GM18507 (cell line): Measurements from ENCODE around the gene TMEM86B.

Source experiments
- DNase-seq: peaks from one replicate; pipeline ENCODE4 v3.0.0; 2011; ENCODE audit warnings: low read depth; ENCODE audit not compliant: insufficient read length; ENCODE audit errors: extremely low spot score
- FAIRE-seq: peaks from 2 replicates; lab custom pipeline; 2011; peaks lifted over from hg19 to GRCh38; lab: Jason Lieb, UNC

The TMEM86B gene, protein sequence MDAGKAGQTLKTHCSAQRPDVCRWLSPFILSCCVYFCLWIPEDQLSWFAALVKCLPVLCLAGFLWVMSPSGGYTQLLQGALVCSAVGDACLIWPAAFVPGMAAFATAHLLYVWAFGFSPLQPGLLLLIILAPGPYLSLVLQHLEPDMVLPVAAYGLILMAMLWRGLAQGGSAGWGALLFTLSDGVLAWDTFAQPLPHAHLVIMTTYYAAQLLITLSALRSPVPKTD

GRCh38 chr19:55228403-55229031, at the start of gene TMEM86B:
TSS of gene TMEM86B (minus strand) at chr19:55228763. CDS start at chr19:55228741, 22 bp downstream.
- FAIRE-seq (no peak), DNase-seq (no peak)

GRCh38 chr19:55277494-55277893, 48.9 kb upstream of the TMEM86B start:
- DNase-seq: no peak
- FAIRE-seq: no peak

- DNase-seq: no peak
- FAIRE-seq: peak; percentile 18
Measured at GRCh38 chr19:55276720-55277430, 48.3 kb upstream of the TMEM86B start.

GRCh38 chr19:55275851-55276719, 47.5 kb upstream of the TMEM86B start:
- DNase-seq (no peak), FAIRE-seq (peak; percentile 79)

DNA sequence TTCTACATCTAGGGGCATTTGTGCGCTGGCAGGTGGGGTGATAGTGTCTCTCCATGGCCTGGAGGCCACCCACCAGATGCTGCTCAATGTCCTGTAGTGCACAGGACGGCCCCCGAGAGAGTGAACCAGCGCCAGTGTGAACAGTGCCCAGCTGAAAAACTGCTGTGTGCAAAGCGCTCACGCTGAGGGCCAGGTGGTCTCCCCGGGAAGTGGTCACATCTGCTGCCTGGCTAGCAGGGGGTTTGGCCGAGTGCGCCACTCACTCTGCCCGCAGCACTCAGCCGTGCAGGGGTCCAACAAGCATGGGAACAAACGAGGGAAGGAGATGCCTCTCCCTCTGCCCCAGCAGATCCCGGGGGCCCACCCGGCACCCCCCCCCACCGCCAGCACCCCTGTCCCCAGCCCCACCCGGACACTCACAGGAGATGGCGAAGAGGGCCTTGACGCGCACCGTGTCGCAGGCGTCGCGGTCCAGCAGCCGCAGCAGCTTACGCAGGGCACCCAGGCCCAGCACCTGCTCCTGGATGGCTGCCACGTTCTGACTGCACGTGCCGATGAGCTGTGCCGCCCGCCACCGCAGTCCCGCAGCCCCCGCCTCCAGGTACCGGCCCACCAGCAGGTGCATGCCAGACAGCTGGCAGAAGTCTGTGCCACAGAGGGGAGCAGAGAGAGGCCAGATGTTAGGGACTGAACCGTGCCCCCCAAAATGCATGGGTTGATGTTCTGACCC, 45.6 kb upstream of the TMEM86B start:
- DNase-seq (no peak), FAIRE-seq (no peak)

- DNase-seq (no peak), FAIRE-seq (no peak)
Measured at GRCh38 chr19:55272142-55272541, 43.6 kb upstream of the TMEM86B start.

GRCh38 chr19:55270172-55270942, 41.8 kb upstream of the TMEM86B start:
- FAIRE-seq: no peak
- DNase-seq: no peak

GRCh38 chr19:55269299-55269698, 40.7 kb upstream of the TMEM86B start:
- no peak for FAIRE-seq
- DNase-seq: no peak

DNA sequence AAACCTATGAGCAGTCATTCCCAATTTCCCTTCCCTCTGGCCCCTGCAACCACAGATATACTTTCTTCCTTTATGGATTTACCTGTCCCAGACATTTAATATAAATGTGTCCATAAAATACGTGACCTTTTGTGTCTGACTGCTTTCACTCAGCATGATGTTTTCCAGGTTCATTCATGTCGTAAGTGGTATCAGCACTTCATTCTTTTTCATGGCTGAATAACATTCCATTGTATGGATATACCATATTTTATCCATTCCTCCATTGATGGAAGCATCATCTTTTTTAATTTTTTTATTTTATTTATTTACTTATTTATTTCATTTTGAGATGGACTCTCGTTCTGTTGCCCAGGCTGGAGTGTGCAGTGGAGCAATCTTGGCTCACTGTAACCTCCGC, 38.3 kb upstream of the TMEM86B start:
- DNase-seq (no peak), FAIRE-seq (no peak)

GRCh38 chr19:55266404-55266803, 37.8 kb upstream of the TMEM86B start:
- FAIRE-seq (no peak), DNase-seq (no peak)

GRCh38 chr19:55265723-55266386, 37.3 kb upstream of the TMEM86B start:
- no peak for FAIRE-seq
- no peak for DNase-seq

- FAIRE-seq (no peak), DNase-seq (no peak)
Measured at GRCh38 chr19:55265173-55265572, 36.6 kb upstream of the TMEM86B start.

GRCh38 chr19:55264531-55264930, 36.0 kb upstream of the TMEM86B start:
- no peak for DNase-seq
- FAIRE-seq: no peak

- no peak for DNase-seq
- no peak for FAIRE-seq
Measured at GRCh38 chr19:55262359-55262758, 33.8 kb upstream of the TMEM86B start.

DNA sequence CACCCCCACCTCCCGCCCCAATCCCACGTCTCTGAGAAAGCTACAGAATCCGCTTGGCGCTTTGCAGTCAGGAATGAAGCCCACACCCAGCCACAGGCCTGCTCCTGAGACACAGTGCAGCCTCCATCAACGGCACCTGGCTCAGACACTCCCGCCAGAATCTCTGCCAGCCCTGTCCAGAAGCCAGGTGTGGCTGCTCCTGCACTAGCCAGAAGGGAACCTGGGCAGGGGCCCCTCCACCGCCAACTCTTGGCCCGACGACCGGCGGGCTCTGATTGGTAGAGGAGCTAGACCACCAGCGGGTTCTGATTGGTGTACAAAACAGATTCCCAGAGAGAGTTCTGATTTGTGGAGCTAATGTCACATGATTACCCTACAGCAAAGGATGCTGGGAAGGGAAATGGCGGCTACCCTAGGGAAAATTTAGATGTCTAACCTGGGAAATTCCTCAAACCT, 33.1 kb upstream of the TMEM86B start:
- no peak for FAIRE-seq
- no peak for DNase-seq

GRCh38 chr19:55259540-55260210, 31.1 kb upstream of the TMEM86B start:
- DNase-seq: no peak
- no peak for FAIRE-seq

GRCh38 chr19:55258828-55259539, 30.4 kb upstream of the TMEM86B start, which contains the start of gene PPP6R1:
TSS of gene PPP6R1 (minus strand) at chr19:55259017. CDS start at chr19:55247103, 11,914 bp downstream.
- FAIRE-seq (peak; percentile 93), DNase-seq (peak; percentile 96)
